ENCODE results near the gene CD14.
A peak's percentile ranks its signal among the peaks of the same experiment; 100 is the strongest.
"Not testable (repeated sequence)": the region's sequence is repeated elsewhere in the genome, so short reads cannot be mapped to it uniquely, and the experiment has no call there.

CD14 gene

GRCh38 chr5:140634103-140634502 is 1.1 kb upstream of the CD14 start:
- no peak overlapping the region for H3K27ac ChIP-seq (ENCODE audit: low read depth, low read length, severe bottlenecking)

DNA sequence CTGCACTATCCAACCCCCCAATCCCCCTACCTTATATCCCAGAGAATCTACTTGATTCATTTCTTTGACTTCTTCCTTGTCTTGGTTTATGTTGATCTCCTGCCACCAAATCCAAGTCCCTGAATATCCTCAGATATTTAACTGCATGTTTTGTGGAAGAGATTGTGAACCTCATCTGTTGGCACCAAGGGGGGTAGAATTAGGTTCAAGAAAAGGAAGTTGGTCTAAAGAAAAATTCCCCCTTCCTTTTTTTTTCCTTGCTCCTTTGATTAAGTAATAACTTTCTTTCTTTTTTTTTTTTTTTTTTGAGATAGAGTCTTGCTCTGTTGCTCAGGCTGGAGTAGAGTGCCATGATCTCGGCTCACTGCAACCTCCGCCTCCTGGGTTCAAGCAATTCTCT is 526 bp upstream of the CD14 start:
- H3K36me3 ChIP-seq (ENCODE audit: control insufficient read depth, insufficient read depth, low read length) = no peaks in the 10 kb centered on the region
- no CpG with 5 or more reads among the region's 2 CpGs for WGBS, 2 experiments (ENCODE audit: insufficient coverage in 2 of 2)
- no peak overlapping the region for H3K4me3 ChIP-seq (ENCODE audit: extremely low read depth, insufficient read depth, low read length, poor library complexity, severe bottlenecking)
- H3K27ac ChIP-seq (ENCODE audit: low read depth, low read length, severe bottlenecking) = no peak overlapping the region
- H3K4me1 ChIP-seq (ENCODE audit: control insufficient read depth, insufficient read depth, low read length, poor library complexity, severe bottlenecking) = peaks cover 4% of the 10 kb centered on the region
- H3K9me3 ChIP-seq (ENCODE audit: control insufficient read depth, low read length) = peaks cover 3% of the 10 kb centered on the region

More at GRCh38 chr5:140634103-140634502, 1.1 kb upstream of the CD14 start:
- Histone ChIP-seq H3K36me3 (ENCODE audit: control insufficient read depth, insufficient read depth, low read length) (no peaks in the 10 kb centered on the region), H3K4me3 (ENCODE audit: extremely low read depth, insufficient read depth, low read length, poor library complexity, severe bottlenecking) (no peak overlapping the region), H3K4me1 (ENCODE audit: control insufficient read depth, insufficient read depth, low read length, poor library complexity, severe bottlenecking) (peaks cover 8% of the 10 kb centered on the region), H3K9me3 (ENCODE audit: control insufficient read depth, low read length) (no peaks in the 10 kb centered on the region)
- WGBS, 2 experiments (ENCODE audit: insufficient coverage in 2 of 2) = no CpG with 5 or more reads among the region's 3 CpGs

DNA sequence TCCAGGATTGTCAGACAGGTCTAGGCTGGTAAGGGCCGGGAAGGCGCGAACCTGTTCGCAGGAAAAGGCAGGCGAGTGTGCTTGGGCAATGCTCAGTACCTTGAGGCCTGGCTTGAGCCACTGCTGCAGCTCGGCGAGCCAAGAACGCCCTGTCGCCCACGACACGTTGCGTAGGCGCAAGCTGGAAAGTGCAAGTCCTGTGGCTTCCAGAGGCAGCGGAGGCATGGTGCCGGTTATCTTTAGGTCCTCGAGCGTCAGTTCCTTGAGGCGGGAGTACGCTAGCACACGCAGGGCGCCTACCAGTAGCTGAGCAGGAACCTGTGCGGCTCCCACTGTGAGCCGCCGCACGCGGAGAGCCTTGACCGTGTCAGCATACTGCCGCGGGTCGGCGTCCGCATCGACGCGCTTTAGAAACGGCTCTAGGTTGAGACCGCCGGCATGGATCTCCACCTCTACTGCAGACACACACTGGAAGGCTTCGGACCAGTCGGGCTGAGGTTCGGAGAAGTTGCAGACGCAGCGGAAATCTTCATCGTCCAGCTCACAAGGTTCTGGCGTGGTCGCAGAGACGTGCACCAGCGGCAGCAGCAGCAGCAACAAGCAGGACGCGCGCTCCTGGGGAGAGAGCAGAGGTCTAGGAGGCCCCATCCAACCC is 482 bp downstream of the CD14 start:
- no peak overlapping the region for H3K27ac ChIP-seq (ENCODE audit: low read depth, low read length, severe bottlenecking)
- no peaks in the 10 kb centered on the region for H3K36me3 ChIP-seq (ENCODE audit: control insufficient read depth, insufficient read depth, low read length)
- 50 to 54% methylated on average over 49 to 51 of the region's 51 CpGs for WGBS, 2 experiments (ENCODE audit: insufficient coverage in 2 of 2)
- peaks cover 13% of the 10 kb centered on the region for H3K9me3 ChIP-seq (ENCODE audit: control insufficient read depth, low read length)
- H3K4me3 ChIP-seq (ENCODE audit: extremely low read depth, insufficient read depth, low read length, poor library complexity, severe bottlenecking) = peak overlapping the region; percentile 28
- H3K4me1 ChIP-seq (ENCODE audit: control insufficient read depth, insufficient read depth, low read length, poor library complexity, severe bottlenecking) = peaks cover 2% of the 10 kb centered on the region

- 54 to 62% methylated on average over 36 of the region's 36 CpGs for WGBS, 2 experiments (ENCODE audit: insufficient coverage in 2 of 2)
- Histone ChIP-seq H3K4me1 (ENCODE audit: control insufficient read depth, insufficient read depth, low read length, poor library complexity, severe bottlenecking) (peaks cover 2% of the 10 kb centered on the region), H3K36me3 (ENCODE audit: control insufficient read depth, insufficient read depth, low read length) (no peaks in the 10 kb centered on the region), H3K9me3 (ENCODE audit: control insufficient read depth, low read length) (peaks cover 18% of the 10 kb centered on the region), H3K4me3 (ENCODE audit: extremely low read depth, insufficient read depth, low read length, poor library complexity, severe bottlenecking) (peak overlapping the region; percentile 28), H3K27ac (ENCODE audit: low read depth, low read length, severe bottlenecking) (no peak overlapping the region)
Observed at GRCh38 chr5:140631831-140632365, 1.1 kb downstream of the CD14 start.

DNA sequence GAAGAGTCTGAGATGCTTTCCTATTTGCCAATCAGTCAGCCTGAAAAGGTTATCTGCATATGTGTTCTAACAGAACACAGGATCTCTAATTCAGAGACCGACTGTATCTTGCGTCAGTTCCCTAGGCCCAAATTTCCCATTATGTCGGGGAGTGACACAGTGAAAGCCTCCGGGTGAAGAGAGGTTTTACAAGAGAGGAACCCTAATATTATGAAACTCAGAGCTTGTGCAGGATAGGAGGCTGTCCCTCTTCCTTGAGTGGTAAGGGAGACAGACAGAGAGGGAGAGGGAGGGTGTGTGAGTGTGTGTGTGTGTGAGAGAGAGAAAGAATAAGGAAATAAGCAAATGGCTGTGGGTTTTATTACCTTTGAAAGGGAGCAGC is 1.9 kb downstream of the CD14 start:
- Histone ChIP-seq H3K9me3 (ENCODE audit: control insufficient read depth, low read length) (peaks cover 22% of the 10 kb centered on the region), H3K4me3 (ENCODE audit: extremely low read depth, insufficient read depth, low read length, poor library complexity, severe bottlenecking) (no peak overlapping the region), H3K36me3 (ENCODE audit: control insufficient read depth, insufficient read depth, low read length) (no peaks in the 10 kb centered on the region), H3K4me1 (ENCODE audit: control insufficient read depth, insufficient read depth, low read length, poor library complexity, severe bottlenecking) (peaks cover 2% of the 10 kb centered on the region), H3K27ac (ENCODE audit: low read depth, low read length, severe bottlenecking) (no peak overlapping the region)
- WGBS, 2 experiments (ENCODE audit: insufficient coverage in 2 of 2) = 71 to 100% methylated on average over 1 to 2 of the region's 4 CpGs

GRCh38 chr5:140630292-140631035 is 2.5 kb downstream of the CD14 start:
- Histone ChIP-seq H3K27ac (ENCODE audit: low read depth, low read length, severe bottlenecking) (no peak overlapping the region), H3K4me1 (ENCODE audit: control insufficient read depth, insufficient read depth, low read length, poor library complexity, severe bottlenecking) (peaks cover 2% of the 10 kb centered on the region), H3K36me3 (ENCODE audit: control insufficient read depth, insufficient read depth, low read length) (no peaks in the 10 kb centered on the region), H3K9me3 (ENCODE audit: control insufficient read depth, low read length) (peaks cover 22% of the 10 kb centered on the region), H3K4me3 (ENCODE audit: extremely low read depth, insufficient read depth, low read length, poor library complexity, severe bottlenecking) (no peak overlapping the region)
- 79 to 80% methylated on average over 1 to 2 of the region's 2 CpGs for WGBS, 2 experiments (ENCODE audit: insufficient coverage in 2 of 2)

DNA sequence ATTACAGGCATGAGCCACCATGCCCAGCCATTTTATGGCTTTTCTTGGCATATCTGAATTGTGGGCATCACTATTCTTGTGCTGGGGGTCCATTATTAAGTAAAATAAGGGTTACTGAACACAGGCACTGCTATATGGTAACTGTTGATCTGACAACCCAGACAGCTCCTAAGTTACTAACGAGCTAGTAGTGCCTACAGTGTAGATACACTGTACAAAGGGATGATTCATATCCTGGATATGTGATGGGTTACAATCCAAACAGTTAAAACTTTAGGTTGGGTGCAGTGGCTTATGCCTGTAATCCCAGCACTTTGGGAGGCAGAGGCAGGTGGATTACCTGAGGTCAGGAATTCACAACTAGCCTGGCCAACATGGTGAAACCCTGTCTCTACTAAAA is 4.3 kb downstream of the CD14 start:
- Histone ChIP-seq H3K4me3 (ENCODE audit: extremely low read depth, insufficient read depth, low read length, poor library complexity, severe bottlenecking) (no peak overlapping the region), H3K4me1 (ENCODE audit: control insufficient read depth, insufficient read depth, low read length, poor library complexity, severe bottlenecking) (no peaks in the 10 kb centered on the region), H3K9me3 (ENCODE audit: control insufficient read depth, low read length) (peaks cover 22% of the 10 kb centered on the region), H3K36me3 (ENCODE audit: control insufficient read depth, insufficient read depth, low read length) (no peaks in the 10 kb centered on the region), H3K27ac (ENCODE audit: low read depth, low read length, severe bottlenecking) (no peak overlapping the region)
- 100% methylated on average over 1 of the region's 1 CpG for WGBS, 2 experiments (ENCODE audit: insufficient coverage in 2 of 2)

DNA sequence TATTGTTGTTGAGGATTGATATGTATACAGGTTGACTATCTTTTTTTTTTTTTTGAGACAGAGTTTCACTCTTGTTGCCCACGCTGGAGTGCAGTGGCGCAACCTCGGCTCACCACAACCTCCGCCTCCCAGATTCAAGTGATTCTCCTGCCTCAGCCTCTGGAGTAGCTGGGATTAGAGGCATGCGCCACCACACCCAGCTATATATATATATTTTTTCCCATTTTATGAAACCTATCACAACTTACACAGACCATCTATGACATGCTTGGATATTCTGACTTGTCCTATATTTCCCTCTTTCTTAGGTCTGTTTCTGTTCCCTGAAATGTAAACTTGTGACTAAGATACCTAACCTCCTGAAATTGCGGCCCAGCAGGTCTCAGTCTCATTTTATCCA is 5.0 kb downstream of the CD14 start:
- no peak overlapping the region for H3K4me3 ChIP-seq (ENCODE audit: extremely low read depth, insufficient read depth, low read length, poor library complexity, severe bottlenecking)
- no peak overlapping the region for H3K27ac ChIP-seq (ENCODE audit: low read depth, low read length, severe bottlenecking)
- 91 to 92% methylated on average over 1 to 4 of the region's 6 CpGs for WGBS, 2 experiments (ENCODE audit: insufficient coverage in 2 of 2)
- no peaks in the 10 kb centered on the region for H3K36me3 ChIP-seq (ENCODE audit: control insufficient read depth, insufficient read depth, low read length)
- H3K4me1 ChIP-seq (ENCODE audit: control insufficient read depth, insufficient read depth, low read length, poor library complexity, severe bottlenecking) = no peaks in the 10 kb centered on the region
- H3K9me3 ChIP-seq (ENCODE audit: control insufficient read depth, low read length) = peaks cover 22% of the 10 kb centered on the region

DNA sequence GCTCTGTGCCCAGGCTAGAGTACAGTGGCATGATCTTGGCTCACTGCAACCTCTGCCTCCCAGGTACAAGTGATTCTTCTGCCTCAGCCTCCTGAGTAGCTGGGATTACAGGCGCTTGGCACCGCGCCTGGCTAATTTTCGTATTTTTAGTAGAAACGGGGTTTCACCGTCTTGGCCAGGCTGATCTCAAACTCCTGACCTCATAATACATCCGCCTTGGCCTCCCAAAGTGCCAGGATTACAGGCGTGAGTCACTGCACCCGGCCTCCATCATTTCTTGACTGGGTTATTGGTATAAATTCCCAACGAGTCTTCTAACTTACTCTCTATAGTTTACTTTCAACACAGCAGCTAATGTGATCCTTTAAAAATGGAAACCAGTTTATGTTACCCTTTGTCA is 8.1 kb downstream of the CD14 start:
- H3K36me3 ChIP-seq (ENCODE audit: control insufficient read depth, insufficient read depth, low read length); H3K4me3 ChIP-seq (ENCODE audit: extremely low read depth, insufficient read depth, low read length, poor library complexity, severe bottlenecking); H3K4me1 ChIP-seq (ENCODE audit: control insufficient read depth, insufficient read depth, low read length, poor library complexity, severe bottlenecking); H3K27ac ChIP-seq (ENCODE audit: low read depth, low read length, severe bottlenecking): not testable (repeated sequence)
- peaks cover 22% of the 10 kb centered on the region for H3K9me3 ChIP-seq (ENCODE audit: control insufficient read depth, low read length)
- WGBS, 2 experiments (ENCODE audit: insufficient coverage in 2 of 2) = 74 to 98% methylated on average over 4 to 8 of the region's 10 CpGs

DNA sequence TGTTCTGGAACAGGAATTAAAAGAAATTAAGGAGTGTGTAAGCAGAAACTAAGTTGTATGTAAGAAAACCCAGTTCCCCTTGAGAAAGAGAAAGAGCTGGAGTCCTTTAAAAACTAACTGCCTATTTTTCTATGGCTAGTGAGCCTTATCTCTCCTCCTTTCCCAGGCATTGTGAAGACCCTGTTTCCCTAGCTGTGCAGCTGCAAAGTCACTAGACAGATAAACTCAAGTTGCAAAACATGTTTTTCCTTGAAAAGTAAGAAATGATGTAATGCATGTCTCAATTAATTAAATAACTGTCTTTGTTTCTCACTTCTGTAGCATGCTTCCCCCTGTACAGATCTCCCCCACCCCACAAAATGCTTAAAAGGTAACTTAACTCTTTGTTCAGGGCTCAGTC is 9.9 kb downstream of the CD14 start:
- H3K27ac ChIP-seq (ENCODE audit: low read depth, low read length, severe bottlenecking); H3K4me1 ChIP-seq (ENCODE audit: control insufficient read depth, insufficient read depth, low read length, poor library complexity, severe bottlenecking); H3K4me3 ChIP-seq (ENCODE audit: extremely low read depth, insufficient read depth, low read length, poor library complexity, severe bottlenecking); H3K36me3 ChIP-seq (ENCODE audit: control insufficient read depth, insufficient read depth, low read length): not testable (repeated sequence)
- peaks cover 14% of the 10 kb centered on the region for H3K9me3 ChIP-seq (ENCODE audit: control insufficient read depth, low read length)

- Histone ChIP-seq H3K27ac (ENCODE audit: low read depth, low read length, severe bottlenecking) (no peak overlapping the region), H3K4me1 (ENCODE audit: control insufficient read depth, insufficient read depth, low read length, poor library complexity, severe bottlenecking) (no peaks in the 10 kb centered on the region), H3K36me3 (ENCODE audit: control insufficient read depth, insufficient read depth, low read length) (no peaks in the 10 kb centered on the region), H3K4me3 (ENCODE audit: extremely low read depth, insufficient read depth, low read length, poor library complexity, severe bottlenecking) (no peak overlapping the region), H3K9me3 (ENCODE audit: control insufficient read depth, low read length) (peaks cover 8% of the 10 kb centered on the region)
- 96 to 100% methylated on average over 1 to 3 of the region's 3 CpGs for WGBS, 2 experiments (ENCODE audit: insufficient coverage in 2 of 2)
Observed at GRCh38 chr5:140622301-140622700, 10.7 kb downstream of the CD14 start.

Measured in mesodermal cell (in vitro differentiated cells).